Osteoblast (primary cell): ENCODE measurements around the gene CEACAM16. TPM values are rescaled to one million over a fixed set of nuclear protein-coding genes. Genes with fewer than 3 reads are reported as not detected.

Experiments used
- DNase-seq: peaks from one replicate; pipeline ENCODE4 v3.0.0; 2011; ENCODE audit warnings: low spot score, mixed read lengths; ENCODE audit not compliant: insufficient read length; ENCODE audit errors: missing footprints
- H2AFZ ChIP-seq: 2 replicates; pipeline ENCODE4 v1.6.0; 2011; ENCODE audit warnings: mild to moderate bottlenecking, low read length
- H3K27ac ChIP-seq: 2 replicates; pipeline ENCODE4 v1.5.1; 2011; ENCODE audit warnings: mild to moderate bottlenecking, low read depth, low read length, moderate library complexity
- H3K27me3 ChIP-seq: 2 replicates; pipeline ENCODE4 v1.6.0; 2012; ENCODE audit warnings: mild to moderate bottlenecking, control low read depth, inconsistent platforms, low read length, moderate library complexity; ENCODE audit not compliant: insufficient read depth
- H3K36me3 ChIP-seq: 2 replicates; pipeline ENCODE4 v1.5.1; 2011; ENCODE audit warnings: mild to moderate bottlenecking, low read length, control low read depth, moderate library complexity; ENCODE audit not compliant: insufficient read depth
- H3K4me1 ChIP-seq: 2 replicates; pipeline ENCODE4 v1.5.1; 2011; ENCODE audit warnings: mild to moderate bottlenecking, low read length, control low read depth, moderate library complexity; ENCODE audit not compliant: insufficient read depth
- H3K4me2 ChIP-seq: 2 replicates; pipeline ENCODE4 v1.6.0; 2011; ENCODE audit warnings: mild to moderate bottlenecking, low read length; ENCODE audit not compliant: insufficient read depth
- H3K4me3 ChIP-seq: fragments of 200-600 bp; sonication (generic); 3 replicates; pipeline ENCODE4 v1.5.1; 2012; ENCODE audit warnings: mild to moderate bottlenecking, low read length, inconsistent platforms; ENCODE audit not compliant: insufficient read depth
- H3K79me2 ChIP-seq: 2 replicates; pipeline ENCODE4 v1.6.0; 2012; ENCODE audit warnings: mild to moderate bottlenecking, low read length, control low read depth, inconsistent platforms; ENCODE audit not compliant: insufficient read depth
- H3K9me3 ChIP-seq: 2 replicates; pipeline ENCODE4 v1.5.1; 2011; ENCODE audit warnings: low read depth, low read length, control low read depth
- H4K20me1 ChIP-seq: 2 replicates; pipeline ENCODE4 v1.6.0; 2012; ENCODE audit warnings: mild to moderate bottlenecking, low read length, control low read depth; ENCODE audit not compliant: insufficient read depth
- CTCF ChIP-seq: IDR thresholded peaks from 2 replicates; pipeline ENCODE4 v1.5.1; 2011; ENCODE audit warnings: mild to moderate bottlenecking, low read depth, low read length, moderate library complexity; ENCODE audit errors: extremely low read depth
- total RNA-seq: library from RNA; depleted of rRNA; stranded (reverse); fragments of >200 nt; gene quantifications from 2 replicates; pipeline ENCODE4 v1.2.3, GENCODE V29; 2012

The CEACAM16 gene
- total RNA-seq, 1 donor, result not detected

- Histone ChIP-seq H3K4me3 (no peak overlapping the region), H3K9me3 (no peaks in the 10 kb centered on the region), H3K4me2 (no peak overlapping the region), H3K79me2 (no peaks in the 10 kb centered on the region), H3K27ac (no peak overlapping the region), H2AFZ (peak overlapping the region; percentile 50), H3K36me3 (no peaks in the 10 kb centered on the region), H3K4me1 (peaks cover 22% of the 10 kb centered on the region), H3K27me3 (no peaks in the 10 kb centered on the region), H4K20me1 (no peaks in the 10 kb centered on the region)
- peak; percentile 92 for DNase-seq
- peak; percentile 99 for TF ChIP-seq CTCF
These were observed 25.0 kb downstream of the CEACAM16 start for GRCh38 chr19:44723952-44724319.

GRCh38 chr19:44725251-44725650 lies 26.3 kb downstream of the CEACAM16 start:
- peak; percentile 62 for DNase-seq

GRCh38 chr19:44725684-44726083 lies 26.7 kb downstream of the CEACAM16 start:
- TF ChIP-seq CTCF, result no peak
- H2AFZ ChIP-seq, result no peak overlapping the region
- H3K4me3 ChIP-seq, result no peak overlapping the region

More at GRCh38 chr19:44725251-44725650, 26.3 kb downstream of the CEACAM16 start:
- no peaks in the 10 kb centered on the region for H3K9me3 ChIP-seq
- H3K4me2 ChIP-seq, result no peak overlapping the region
- H2AFZ ChIP-seq, result no peak overlapping the region
- no peaks in the 10 kb centered on the region for H3K36me3 ChIP-seq
- no peak for TF ChIP-seq CTCF
- H3K27ac ChIP-seq, result no peak overlapping the region
- H3K79me2 ChIP-seq, result no peaks in the 10 kb centered on the region
- H4K20me1 ChIP-seq, result no peaks in the 10 kb centered on the region
- H3K27me3 ChIP-seq, result no peaks in the 10 kb centered on the region
- H3K4me3 ChIP-seq, result no peak overlapping the region
- H3K4me1 ChIP-seq, result peaks cover 20% of the 10 kb centered on the region

GRCh38 chr19:44726465-44726864 lies 27.5 kb downstream of the CEACAM16 start:
- Histone ChIP-seq H3K27me3 (no peaks in the 10 kb centered on the region), H3K36me3 (no peaks in the 10 kb centered on the region), H3K27ac (no peak overlapping the region), H3K9me3 (no peaks in the 10 kb centered on the region), H4K20me1 (no peaks in the 10 kb centered on the region), H2AFZ (no peak overlapping the region), H3K4me2 (no peak overlapping the region), H3K79me2 (no peaks in the 10 kb centered on the region), H3K4me1 (peaks cover 12% of the 10 kb centered on the region), H3K4me3 (no peak overlapping the region)
- no peak for TF ChIP-seq CTCF
- no peak for DNase-seq

More at GRCh38 chr19:44725684-44726083, 26.7 kb downstream of the CEACAM16 start:
- no peaks in the 10 kb centered on the region for H3K27me3 ChIP-seq
- peaks cover 20% of the 10 kb centered on the region for H3K4me1 ChIP-seq
- H3K27ac ChIP-seq, result no peak overlapping the region
- no peaks in the 10 kb centered on the region for H3K36me3 ChIP-seq
- no peaks in the 10 kb centered on the region for H3K79me2 ChIP-seq
- H3K9me3 ChIP-seq, result no peaks in the 10 kb centered on the region
- H3K4me2 ChIP-seq, result no peak overlapping the region
- no peak for DNase-seq
- H4K20me1 ChIP-seq, result no peaks in the 10 kb centered on the region
